ENCODE results near the gene CHD1L.

Gene CHD1L

GRCh38 chr1:147204080-147204479 is 38.4 kb upstream of the CHD1L start:
- Histone ChIP-seq H4K20me1 (ENCODE audit: insufficient read depth) (no peaks in the 10 kb centered on the region), H3K9ac (no peak overlapping the region), H3K27me3 (ENCODE audit: insufficient read depth, low read depth) (no peaks in the 10 kb centered on the region), H3K27ac (no peak overlapping the region), H2AFZ (ENCODE audit: low read depth) (no peak overlapping the region), H3K4me3 (IDR thresholded peaks at IDR 0.05; ENCODE audit: insufficient read depth, low read depth, low read length) (no peak overlapping the region), H3K36me3 (ENCODE audit: insufficient read depth) (no peaks in the 10 kb centered on the region), H3K4me1 (ENCODE audit: low read depth, poor library complexity, severe bottlenecking) (no peaks in the 10 kb centered on the region), H3K79me2 (ENCODE audit: insufficient read depth, low read depth) (no peaks in the 10 kb centered on the region), H3K4me2 (no peak overlapping the region)
- TF ChIP-seq CTCF (conservative IDR thresholded peaks at IDR 0.05; ENCODE audit: low read depth, low read length) = no peak

GRCh38 chr1:147207192-147207591 is 35.3 kb upstream of the CHD1L start:
- Histone ChIP-seq H3K27me3 (ENCODE audit: insufficient read depth, low read depth) (no peaks in the 10 kb centered on the region), H2AFZ (ENCODE audit: low read depth) (no peak overlapping the region), H4K20me1 (ENCODE audit: insufficient read depth) (no peaks in the 10 kb centered on the region), H3K9ac (no peak overlapping the region), H3K4me3 (IDR thresholded peaks at IDR 0.05; ENCODE audit: insufficient read depth, low read depth, low read length) (no peak overlapping the region), H3K27ac (no peak overlapping the region), H3K4me1 (ENCODE audit: low read depth, poor library complexity, severe bottlenecking) (no peaks in the 10 kb centered on the region), H3K36me3 (ENCODE audit: insufficient read depth) (no peaks in the 10 kb centered on the region), H3K79me2 (ENCODE audit: insufficient read depth, low read depth) (no peaks in the 10 kb centered on the region), H3K4me2 (no peak overlapping the region)
- no peak for TF ChIP-seq CTCF (conservative IDR thresholded peaks at IDR 0.05; ENCODE audit: low read depth, low read length)

GRCh38 chr1:147208619-147209018 is 33.9 kb upstream of the CHD1L start:
- Histone ChIP-seq H4K20me1 (ENCODE audit: insufficient read depth) (no peaks in the 10 kb centered on the region), H3K27me3 (ENCODE audit: insufficient read depth, low read depth) (no peaks in the 10 kb centered on the region), H3K4me2 (no peak overlapping the region), H3K4me3 (IDR thresholded peaks at IDR 0.05; ENCODE audit: insufficient read depth, low read depth, low read length) (no peak overlapping the region), H3K27ac (no peak overlapping the region), H3K4me1 (ENCODE audit: low read depth, poor library complexity, severe bottlenecking) (no peaks in the 10 kb centered on the region), H3K9ac (no peak overlapping the region), H2AFZ (ENCODE audit: low read depth) (no peak overlapping the region), H3K79me2 (ENCODE audit: insufficient read depth, low read depth) (no peaks in the 10 kb centered on the region), H3K36me3 (ENCODE audit: insufficient read depth) (no peaks in the 10 kb centered on the region)
- TF ChIP-seq CTCF (conservative IDR thresholded peaks at IDR 0.05; ENCODE audit: low read depth, low read length) = no peak

GRCh38 chr1:147209825-147210821 is 32.4 kb upstream of the CHD1L start:
- TF ChIP-seq CTCF (conservative IDR thresholded peaks at IDR 0.05; ENCODE audit: low read depth, low read length) = no peak
- Histone ChIP-seq H3K9ac (no peak overlapping the region), H3K27me3 (ENCODE audit: insufficient read depth, low read depth) (no peaks in the 10 kb centered on the region), H3K4me2 (no peak overlapping the region), H3K36me3 (ENCODE audit: insufficient read depth) (no peaks in the 10 kb centered on the region), H2AFZ (ENCODE audit: low read depth) (no peak overlapping the region), H4K20me1 (ENCODE audit: insufficient read depth) (no peaks in the 10 kb centered on the region), H3K79me2 (ENCODE audit: insufficient read depth, low read depth) (no peaks in the 10 kb centered on the region), H3K4me1 (ENCODE audit: low read depth, poor library complexity, severe bottlenecking) (no peaks in the 10 kb centered on the region), H3K27ac (no peak overlapping the region), H3K4me3 (IDR thresholded peaks at IDR 0.05; ENCODE audit: insufficient read depth, low read depth, low read length) (no peak overlapping the region)
